Measurements from ENCODE around the gene TXNRD1.

DNA sequence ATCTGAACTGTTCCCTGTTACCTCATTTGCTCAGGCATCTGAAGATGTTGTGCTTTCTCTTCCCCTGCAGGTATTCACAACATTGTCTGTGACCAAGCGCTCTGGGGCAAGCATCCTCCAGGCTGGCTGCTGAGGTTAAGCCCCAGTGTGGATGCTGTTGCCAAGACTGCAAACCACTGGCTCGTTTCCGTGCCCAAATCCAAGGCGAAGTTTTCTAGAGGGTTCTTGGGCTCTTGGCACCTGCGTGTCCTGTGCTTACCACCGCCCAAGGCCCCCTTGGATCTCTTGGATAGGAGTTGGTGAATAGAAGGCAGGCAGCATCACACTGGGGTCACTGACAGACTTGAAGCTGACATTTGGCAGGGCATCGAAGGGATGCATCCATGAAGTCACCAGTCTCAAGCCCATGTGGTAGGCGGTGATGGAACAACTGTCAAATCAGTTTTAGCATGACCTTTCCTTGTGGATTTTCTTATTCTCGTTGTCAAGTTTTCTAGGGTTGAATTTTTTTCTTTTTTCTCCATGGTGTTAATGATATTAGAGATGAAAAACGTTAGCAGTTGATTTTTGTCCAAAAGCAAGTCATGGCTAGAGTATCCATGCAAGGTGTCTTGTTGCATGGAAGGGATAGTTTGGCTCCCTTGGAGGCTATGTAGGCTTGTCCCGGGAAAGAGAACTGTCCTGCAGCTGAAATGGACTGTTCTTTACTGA is 132.9 kb downstream of the TXNRD1 start:
- TF ChIP-seq POLR2A (IDR thresholded peaks at IDR 0.05) (no peak), EP300 (IDR thresholded peaks at IDR 0.05) (no peak)
